GM21737 (cell line): ENCODE data around the gene DYNC1H1.
"Not testable (repeated sequence)": the region's sequence is repeated elsewhere in the genome, so short reads cannot be mapped to it uniquely, and the experiment has no call there.

Experiments used
- ATAC-seq: cut with Tn5 transposase; IDR thresholded peaks from one replicate; pipeline ENCODE4 v1.9.1; 2021; ENCODE audit warnings: mild to moderate bottlenecking, moderate library complexity; ENCODE audit not compliant: unreplicated experiment

The DYNC1H1 gene

DNA sequence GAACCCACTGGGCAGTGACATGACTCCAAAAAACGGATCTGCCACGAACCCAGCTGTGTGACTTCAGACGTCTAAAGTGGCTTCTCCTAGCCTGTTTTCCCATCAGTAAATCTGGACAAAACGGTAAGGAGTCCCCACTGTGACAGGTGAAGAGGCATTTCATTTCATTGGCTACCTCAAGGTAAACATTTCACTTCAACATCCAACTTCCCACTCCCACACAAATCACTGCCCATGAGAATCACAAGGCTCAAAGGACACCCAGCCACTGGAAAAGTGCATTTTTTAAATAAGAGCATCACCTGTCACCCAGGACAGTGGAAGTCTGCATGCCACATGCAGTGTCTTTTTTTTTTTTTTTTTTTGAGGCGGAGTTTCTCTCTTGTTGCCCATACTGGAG is 94.6 kb downstream of the DYNC1H1 start:
- no peak for ATAC-seq

DNA sequence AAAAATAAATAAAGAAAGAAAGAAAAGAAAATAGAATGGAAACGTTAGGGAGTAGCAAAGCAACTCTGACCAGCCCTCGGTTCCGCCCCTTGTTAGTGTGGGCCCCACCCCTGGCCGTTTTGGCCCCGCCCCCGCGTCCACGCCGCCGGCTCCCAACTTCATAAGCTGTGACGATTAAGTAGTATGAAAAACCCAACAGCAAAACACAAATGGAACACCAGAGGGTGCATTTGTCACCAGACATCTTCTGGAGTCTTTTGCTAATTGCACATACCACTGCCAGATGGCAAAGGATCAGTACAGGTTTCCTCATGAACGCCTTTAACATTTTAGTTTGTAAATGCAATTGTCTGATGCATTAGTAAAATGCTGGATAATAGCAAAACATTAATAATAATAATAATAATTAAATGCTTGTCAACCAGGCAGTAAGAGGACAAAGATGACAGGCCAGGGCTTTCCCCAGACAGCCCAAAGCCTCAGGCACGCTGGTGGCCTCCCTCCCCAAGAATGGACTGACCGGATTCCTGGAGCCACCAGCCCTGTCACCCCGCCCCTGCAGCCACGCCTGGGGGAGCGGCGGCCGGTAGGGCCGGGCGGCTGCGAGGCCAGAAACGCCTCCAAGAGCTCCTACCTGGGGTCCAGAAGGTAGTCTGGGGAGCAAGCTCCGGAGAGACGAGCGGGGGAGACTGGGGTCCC is 98.9 kb downstream of the DYNC1H1 start:
- ATAC-seq: peak; percentile 57

DNA sequence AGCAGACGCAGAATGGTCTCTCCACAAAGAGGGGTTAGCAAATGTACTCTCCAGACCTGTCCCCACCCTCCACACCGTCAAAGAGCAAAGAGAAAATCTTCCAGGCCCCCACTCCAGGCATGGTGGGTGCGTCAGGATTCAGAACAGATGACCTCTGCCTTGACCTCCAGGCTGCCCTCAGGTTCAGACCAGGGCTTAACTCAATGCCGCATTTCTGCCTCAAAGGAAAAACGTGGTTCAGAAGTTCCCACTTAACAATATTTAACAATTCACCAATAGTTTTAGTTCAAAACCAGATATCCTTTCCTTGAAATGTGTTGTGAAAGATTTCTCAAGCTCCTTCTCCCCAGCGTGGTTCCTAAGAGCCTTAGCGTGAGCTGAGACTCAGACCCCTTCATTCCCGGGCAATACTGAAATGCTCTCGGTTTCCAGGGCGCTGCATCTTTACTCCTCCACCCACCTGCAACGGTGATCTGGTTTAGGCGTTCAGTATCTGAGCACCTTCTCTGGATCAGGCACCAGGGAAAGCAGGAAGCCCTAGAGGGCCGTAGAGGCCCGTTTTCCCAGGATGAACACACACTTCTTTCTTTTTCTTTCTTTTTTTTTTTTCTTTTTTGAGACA is 99.5 kb downstream of the DYNC1H1 start:
- ATAC-seq: no peak

DNA sequence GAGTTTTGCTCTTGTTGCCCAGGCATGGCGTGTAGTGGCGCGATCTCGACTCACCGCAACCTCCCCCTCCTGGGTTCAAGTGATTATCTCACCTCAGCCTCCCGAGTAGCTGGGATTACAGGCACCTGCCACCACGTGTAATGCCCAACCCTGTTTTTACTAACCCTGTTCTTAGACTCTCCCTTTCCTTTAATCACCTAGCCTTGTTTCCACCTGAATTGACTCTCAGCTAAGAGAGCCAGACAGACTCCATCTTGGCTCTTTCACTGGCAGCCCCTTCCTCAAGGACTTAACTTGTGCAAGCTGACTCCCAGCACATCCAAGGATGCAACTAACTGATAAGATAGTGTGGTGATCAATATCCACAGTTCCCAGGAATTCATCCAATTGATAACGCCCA is 100.2 kb downstream of the DYNC1H1 start:
- ATAC-seq: not testable (repeated sequence)

DNA sequence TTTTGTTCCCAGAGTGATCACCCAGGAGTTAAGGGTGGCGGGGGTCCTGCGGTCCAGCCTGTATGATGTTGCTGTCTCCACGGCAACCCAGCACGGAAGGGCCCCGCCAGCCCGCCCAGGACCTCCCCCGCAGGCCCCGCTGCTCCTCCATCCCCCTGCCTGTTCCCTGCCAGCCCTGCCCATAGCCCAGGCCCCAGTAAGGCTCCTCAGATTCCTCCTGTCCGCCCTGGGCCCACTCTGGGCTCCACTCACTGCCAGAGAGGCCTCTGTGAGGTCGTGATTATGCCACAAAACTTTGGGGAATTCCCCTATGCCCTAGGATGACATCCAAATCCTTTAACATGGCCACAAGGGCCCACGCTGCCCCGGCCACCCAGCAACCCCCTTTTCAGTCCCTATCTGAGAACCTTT is 101.7 kb downstream of the DYNC1H1 start:
- no peak for ATAC-seq

DNA sequence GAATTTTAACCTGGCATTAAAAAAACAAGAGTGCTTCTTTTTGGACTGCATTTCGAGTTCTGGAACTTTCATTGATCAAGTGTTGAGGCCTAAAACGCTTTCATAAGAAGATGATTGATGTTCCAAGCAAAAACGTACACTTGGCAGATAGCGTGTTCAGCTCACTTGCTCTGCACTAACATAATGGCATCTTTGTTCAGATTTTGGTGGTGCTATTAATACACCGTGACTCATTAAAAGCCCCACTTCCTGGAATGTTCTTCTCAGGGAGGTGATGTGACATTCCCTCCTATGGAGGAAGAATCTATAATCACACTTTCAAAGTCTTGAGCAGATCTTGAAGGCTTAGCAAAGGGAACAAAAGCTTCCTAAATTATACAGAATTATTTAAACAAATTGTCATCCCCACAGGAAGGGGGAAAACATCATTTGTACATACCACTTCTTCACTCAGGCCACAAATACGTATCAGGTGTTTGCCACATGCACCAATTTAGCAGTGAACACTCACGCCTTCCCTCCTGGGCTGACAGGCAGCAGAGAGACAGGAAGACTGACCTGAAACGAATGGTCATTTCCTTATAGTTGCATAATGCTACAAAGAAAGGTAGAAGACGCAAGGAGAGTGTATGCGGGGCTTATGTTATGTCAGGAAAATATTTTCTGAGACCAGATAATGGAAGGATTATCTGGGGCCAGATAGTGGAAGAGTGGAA is 107.1 kb downstream of the DYNC1H1 start:
- ATAC-seq: no peak

DNA sequence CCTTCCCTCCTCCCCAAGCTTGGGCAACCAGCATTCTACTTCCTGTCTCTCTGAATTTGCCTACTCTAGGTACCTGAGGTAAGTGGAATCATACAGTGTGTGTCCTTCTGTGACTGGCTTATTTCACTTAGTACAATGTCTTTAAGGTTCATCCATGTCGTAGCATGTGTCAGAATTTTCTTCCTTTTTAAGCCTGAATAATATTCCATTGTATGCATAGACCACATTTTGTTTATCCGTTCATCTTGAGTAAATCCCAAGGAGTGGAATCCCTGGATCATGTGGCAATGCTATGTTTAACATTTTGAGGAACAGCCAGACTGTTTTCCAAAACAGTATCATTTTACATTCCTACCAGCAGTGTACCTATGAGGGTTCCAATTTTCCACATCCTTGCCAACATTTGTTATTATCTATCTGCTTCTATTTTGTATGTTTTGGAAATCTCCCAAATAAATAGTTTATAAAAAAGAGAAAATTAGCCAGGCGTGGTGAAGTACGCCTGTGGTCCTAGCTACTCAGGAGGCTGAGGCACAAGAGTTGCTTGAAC is 110.1 kb downstream of the DYNC1H1 start:
- ATAC-seq: no peak

DNA sequence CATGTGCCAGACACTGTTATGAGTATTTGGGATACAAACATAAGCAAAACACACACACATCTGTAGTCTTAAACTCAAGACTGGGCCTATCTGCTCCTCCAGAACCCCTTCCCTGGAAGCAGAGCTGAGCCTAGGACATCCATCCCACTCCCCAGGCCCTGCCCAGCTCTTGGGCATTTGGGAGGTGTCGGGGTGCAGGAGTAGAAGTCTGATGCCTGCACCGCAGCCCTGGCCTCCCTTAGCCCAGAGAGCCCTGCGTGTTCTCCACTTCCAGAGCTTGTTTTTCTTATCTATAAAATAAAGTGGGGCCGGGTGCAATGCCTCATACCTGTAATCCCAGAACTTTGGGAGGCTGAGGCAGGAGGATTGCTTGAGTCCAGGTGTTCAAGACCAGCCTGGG is 110.8 kb downstream of the DYNC1H1 start:
- no peak for ATAC-seq

DNA sequence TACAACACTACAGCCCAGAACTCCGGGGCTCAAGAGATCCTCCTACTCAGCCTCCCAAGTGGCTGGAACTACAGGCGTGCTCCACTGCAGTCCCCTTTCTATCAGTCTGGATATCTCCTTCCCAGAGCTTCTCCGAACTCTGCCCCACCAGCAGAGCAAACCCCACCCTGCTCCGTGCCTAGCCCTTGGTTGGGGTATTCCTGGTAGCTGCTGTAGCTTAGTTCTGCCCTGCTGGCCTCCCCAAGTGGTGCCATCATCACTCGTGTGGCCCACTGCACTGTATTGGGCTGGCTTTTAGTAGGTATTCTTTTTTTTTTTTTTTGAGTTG is 113.0 kb downstream of the DYNC1H1 start:
- ATAC-seq: no peak

DNA sequence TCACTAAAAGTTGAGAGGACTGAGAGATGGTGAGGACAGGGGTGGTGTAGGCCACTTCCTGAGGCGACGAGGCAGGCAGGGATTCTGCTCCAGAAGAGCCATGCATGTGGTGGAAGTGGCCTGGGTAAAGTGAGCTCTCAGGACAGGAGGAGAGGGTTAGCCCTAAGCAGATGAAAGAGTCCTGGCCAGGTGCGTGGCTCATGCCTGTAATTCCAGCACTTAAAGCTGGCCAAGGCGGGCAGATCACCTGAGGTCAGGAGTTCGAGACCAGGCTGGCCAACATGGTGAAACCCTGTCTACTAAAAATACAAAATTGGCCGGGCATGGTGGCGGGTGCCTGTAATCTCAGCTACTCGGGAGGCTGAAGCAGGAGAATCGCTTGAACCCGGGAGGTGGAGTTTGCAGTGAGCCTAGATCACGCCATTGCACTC is 114.0 kb downstream of the DYNC1H1 start:
- ATAC-seq: not testable (repeated sequence)

DNA sequence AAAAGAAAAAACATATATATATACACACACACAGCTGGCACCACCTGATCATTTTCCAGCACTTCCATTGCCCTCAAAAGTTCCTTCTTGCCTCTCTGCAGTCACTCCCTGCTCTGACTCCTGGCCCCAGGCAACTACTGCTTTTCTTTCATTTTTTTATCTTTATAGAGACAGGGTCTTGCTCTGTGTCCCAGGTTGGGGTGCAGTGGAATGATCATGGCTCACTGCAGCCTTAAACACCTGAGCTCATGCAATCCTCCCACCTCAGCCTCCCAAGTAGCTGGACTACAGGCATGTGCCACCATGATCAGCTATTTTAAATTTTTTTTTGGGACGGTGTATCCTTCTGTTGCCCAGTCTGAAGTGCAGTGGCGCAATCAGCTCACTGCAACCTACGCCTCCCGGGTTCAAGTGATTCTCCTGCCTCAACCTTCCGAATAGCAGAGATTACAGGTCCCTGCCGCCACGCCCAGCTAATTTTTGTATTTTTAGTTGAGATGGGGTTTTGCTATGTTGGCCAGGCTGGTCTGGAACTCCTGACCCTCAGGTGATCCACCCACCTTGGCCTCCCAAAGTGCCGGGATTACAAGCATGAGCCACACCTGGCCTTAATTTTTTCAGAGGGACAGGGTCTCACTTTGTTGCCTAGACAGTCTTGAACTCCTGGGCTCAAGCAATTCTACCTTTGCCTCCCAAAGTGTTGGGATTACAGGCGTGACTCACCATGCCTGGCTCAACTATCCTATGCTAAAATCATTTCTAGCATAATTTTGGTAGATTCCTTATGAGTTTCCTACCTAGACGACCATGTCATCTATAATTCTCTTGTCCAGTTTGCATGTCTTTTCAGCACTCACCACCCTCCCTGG is 114.7 kb downstream of the DYNC1H1 start:
- no peak for ATAC-seq

DNA sequence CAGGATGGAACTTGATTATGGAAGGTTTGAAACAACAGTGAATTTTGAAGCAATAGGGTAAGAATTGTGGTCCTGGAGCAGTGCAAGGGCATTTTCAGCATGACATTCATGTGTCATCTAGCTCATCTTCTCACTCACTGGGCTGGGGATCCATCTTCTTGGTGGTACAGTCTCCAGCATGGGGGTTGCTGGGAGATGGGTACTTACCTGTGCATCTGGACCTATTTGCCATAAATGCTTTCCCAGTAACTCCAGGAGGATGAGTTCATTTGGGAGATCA is 115.3 kb downstream of the DYNC1H1 start:
- ATAC-seq: no peak

DNA sequence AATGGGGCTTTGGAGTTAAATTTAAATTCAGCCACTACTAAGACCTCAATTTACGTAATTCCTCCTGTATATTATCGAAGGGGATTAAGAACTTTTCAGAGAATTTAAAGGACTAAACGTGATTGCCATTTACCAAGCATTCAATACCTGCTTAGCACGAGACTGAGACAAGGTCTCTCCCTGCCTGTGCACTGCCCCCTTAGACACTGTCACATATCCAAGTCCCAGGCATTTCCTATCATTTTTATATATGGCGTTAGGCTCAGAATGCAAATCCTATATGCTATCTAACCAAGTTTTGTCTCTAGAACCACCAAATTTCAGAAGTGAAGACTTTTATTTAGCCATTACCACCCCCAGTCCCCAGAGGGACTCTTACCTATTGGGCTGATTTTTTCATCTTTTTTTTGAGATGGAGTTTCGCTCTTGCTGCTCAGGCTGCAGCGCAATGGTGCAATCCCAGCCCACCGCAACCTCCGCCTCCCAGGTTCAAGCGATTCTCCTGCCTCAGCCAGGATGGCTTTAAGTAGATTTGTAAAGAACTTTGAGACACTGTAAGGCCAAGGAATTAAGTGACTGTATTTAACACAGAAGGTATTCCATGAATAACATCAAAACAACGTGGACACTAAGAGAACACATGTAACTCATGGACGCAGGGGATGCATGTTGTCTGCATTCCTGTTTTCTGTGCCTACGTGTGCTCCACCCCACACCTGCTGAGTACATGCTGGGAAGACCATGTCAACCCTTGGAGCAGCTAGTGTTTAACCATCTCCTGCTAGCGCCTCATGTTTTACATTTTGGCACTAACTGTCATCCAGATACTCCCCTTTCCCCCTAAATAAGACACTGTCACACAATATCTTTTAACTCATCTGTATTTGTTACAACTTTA is 116.1 kb downstream of the DYNC1H1 start:
- no peak for ATAC-seq

DNA sequence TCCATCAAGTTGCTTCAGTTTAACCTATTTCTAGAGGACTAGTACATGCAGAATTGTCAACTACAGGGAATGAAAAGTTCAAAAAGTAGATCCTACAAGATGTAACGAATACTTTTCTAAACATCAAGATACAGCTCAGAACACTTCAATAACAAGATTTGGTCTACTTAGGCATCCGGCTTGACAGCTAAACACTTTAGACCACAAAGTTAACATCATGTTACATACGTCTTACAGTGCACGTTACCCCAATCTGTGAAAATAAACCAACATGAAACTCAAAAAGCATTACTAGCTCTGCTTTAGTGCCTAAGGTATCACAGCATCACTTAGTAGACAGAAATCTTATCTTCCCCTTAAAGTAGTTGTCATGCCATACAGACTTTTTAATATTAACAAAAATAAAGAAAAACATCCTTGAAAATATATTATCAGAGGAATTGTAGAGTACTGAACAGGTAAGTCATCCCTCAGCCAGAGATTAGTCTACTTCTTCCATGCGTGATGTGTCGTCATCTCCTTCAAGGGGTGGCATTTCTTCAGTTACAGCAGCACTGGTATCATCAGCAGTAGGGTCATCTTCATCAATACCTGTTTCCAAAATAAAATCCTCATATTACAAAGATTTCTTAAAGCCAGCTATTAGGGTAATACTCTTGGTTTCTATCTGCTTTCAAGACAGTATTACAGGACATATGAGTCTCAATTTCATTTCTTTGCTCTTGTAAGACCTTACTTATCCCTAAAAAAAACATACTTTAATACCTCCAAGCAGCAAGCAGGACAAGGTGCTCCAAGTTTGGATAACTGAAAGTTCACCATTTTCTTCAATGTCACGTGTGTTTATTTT is 117.1 kb downstream of the DYNC1H1 start:
- no peak for ATAC-seq

DNA sequence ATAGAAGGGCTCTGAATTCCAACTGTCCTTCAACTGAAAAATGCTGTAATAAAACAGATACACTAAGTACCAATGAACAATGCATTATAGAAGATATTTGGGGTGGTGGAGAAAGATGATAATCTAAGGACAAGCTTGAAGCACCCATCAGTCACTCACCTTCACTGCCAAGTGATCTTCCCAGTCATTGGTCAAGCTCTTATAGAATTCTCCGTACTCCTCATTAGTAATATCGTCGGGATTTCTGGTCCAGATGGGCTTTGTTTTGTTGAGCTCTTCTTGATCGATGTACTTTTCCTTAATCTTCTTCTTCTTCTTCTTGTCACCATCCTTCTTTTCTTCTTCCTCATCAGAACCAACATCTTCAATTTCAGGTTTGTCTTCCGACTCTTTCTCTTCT is 120.1 kb downstream of the DYNC1H1 start:
- ATAC-seq: not testable (repeated sequence)

DNA sequence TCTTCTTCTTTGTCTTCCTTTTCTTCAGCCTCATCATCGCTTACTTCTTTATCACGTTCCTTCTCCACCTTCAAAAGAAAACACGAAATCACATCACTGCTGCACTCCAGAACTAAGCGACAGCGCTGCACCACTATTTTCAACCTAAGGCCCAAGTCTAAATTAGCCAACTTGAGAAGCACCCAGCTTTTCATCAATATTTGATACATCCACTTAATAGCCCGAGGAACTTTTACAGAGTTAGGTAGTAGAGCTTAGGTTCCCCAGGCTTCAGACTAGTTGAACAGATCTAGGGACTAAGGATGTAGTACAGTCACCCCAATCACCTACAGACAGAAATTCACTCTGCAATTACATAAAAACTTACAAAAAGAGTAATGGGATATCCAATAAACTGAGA is 120.6 kb downstream of the DYNC1H1 start:
- ATAC-seq: no peak

DNA sequence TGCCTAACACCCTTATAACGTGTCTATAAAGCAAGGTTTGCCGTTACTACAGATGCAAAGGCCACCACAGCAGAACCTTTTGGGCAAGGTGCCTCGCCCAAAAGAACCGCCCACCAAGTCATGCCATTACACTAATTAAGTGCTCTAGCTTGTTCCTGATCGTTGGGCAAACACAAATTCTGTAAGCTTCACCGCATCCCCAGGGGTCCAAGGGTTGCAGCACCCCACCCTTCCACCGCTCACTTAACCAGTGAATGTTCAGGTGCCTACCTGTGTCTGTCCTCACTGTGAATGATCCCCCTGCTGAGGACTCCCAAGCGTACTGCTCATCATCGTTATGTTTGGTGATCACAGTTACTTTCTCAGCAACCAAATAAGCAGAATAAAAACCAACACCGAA is 121.1 kb downstream of the DYNC1H1 start:
- no peak for ATAC-seq

DNA sequence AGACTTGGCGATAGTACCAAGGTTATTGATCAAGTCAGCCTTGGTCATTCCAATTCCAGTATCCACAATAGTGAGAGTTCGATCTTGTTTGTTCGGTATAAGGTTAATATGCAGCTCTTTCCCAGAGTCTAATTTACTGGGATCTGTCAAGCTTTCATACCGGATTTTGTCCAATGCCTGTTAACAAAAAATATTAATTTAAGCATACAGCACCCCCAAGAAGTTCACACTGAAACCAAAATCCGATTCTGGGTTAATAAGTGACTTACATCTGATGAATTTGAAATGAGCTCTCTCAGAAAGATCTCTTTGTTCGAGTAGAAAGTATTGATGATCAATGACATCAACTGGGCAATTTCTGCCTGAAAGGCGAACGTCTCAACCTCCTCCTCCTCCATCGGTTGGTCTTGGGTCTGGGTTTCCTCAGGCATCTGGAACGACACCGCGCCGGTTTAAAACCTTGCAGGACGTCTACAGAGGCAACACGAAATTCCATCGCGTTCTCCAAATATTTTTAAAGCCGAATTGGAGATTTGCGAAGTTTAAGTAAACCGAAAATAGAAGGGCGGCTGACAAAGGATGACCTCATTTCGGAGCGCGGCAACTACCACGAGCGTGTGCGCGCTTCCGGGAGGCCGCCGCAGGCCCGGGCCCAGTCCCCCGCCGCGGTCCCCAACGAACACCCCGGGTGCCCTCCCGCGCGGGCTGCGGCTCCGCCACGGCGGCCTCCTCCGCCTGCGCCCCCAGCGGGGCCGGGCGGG is 121.8 kb downstream of the DYNC1H1 start:
- ATAC-seq: peak; percentile 30

DNA sequence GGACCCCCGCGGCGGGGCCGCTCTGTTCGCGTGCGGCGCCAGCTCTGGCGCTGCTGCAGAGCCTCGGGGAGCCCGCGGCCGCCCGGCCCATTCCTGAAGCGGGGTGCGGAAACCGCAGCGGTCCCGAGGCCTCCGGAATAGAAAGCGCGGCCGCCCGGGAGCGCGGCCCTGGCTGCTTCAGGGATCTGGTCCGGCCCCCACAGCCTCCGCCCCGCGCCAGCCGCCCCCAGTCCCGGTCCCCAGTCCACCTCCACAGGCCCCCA is 122.3 kb downstream of the DYNC1H1 start:
- ATAC-seq: no peak
